C4-2B (cell line): ENCODE measurements around the gene ZSWIM4.

Source experiments
- ZFX ChIP-seq: fragments of 450-650 bp; IDR thresholded peaks from 2 replicates; pipeline ENCODE4 v1.6.1; 2017
- TF ChIP-seq, protein P1 (sequence below): fragments of 450-650 bp; conservative IDR thresholded peaks from 2 replicates; pipeline ENCODE4 v1.5.1; 2017; ENCODE audit warnings: mild to moderate bottlenecking

DNA sequence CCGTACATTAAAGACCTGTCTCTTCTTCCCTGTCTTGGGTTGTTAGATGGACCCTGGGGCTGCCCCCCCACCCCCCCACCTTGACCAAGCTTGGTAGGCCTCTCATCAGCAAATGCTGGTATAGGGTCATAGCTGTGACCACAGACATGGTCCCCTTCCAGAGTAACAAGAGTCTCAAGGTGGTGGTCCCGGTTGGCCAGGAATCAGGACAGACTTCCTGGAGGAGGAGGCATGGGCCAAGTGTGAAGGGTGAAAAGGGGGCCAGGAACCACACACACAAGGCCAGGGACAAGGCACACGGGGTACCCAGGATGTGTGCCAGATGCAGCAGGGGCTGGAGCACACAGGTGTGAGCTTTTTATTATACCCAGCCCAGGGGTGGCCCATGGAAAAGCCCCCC, 32.0 kb upstream of the ZSWIM4 start:
- TF ChIP-seq, protein P1, sequence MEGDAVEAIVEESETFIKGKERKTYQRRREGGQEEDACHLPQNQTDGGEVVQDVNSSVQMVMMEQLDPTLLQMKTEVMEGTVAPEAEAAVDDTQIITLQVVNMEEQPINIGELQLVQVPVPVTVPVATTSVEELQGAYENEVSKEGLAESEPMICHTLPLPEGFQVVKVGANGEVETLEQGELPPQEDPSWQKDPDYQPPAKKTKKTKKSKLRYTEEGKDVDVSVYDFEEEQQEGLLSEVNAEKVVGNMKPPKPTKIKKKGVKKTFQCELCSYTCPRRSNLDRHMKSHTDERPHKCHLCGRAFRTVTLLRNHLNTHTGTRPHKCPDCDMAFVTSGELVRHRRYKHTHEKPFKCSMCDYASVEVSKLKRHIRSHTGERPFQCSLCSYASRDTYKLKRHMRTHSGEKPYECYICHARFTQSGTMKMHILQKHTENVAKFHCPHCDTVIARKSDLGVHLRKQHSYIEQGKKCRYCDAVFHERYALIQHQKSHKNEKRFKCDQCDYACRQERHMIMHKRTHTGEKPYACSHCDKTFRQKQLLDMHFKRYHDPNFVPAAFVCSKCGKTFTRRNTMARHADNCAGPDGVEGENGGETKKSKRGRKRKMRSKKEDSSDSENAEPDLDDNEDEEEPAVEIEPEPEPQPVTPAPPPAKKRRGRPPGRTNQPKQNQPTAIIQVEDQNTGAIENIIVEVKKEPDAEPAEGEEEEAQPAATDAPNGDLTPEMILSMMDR: no peak
- no peak for TF ChIP-seq ZFX
